ENCODE data around the gene WDR91. TPM values are rescaled to one million over a fixed set of nuclear protein-coding genes. Genes with fewer than 3 reads are reported as not detected.

Gene WDR91
- total and polyA plus RNA-seq, 2 donors (not counting 1 experiment from before 2014, with no cell fraction given) = 26.7 to 40.7 TPM

DNA sequence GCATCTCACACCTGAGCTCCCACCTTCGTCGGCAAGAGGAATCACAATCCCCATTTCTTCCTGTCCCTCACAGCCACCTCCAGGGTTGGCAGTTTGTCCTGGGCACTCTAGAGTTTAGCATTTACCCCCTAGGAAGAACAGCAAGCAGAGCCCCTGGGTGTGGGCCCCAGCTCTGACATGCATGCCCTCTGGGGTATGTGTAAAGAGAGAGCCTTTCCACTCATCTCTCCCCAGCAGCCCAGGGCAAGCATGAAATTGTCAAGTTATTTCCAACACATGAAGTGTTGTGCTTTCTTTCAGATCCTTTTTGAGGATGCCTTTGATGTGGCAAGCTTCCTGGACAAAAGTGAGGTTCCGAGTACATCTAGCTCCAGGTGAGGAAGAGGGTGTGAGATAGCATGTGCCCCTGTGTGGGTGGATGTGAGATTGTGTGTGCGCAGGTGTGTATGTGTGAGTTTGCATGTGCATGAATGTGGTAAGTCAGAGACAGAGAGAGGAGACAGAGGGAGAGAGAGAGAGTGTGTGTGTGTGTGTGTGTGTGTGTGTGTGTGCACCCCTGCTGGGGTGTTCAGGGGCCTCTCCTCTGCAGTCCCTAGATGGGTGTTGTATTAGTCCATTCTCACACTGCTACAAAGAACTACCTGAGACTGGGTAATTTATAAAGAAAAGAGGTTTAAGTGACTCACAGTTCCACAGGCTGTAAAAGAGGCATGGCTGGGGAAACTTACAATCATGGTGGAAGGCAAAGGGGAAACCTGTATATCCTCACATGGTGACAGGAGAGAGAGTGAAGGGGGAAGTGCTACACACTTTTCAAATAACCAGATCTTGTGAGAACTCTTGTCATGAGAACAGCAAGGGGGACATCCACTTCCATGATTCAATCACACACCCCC, 40.4 kb upstream of the WDR91 start:
- intact Hi-C loops (cut with micrococcal nuclease) = no loop called here
- no peak for TF ChIP-seq CTCF (IDR thresholded peaks at IDR 0.05)
- TF ChIP-seq EZH2 (IDR thresholded peaks at IDR 0.05; ENCODE audit: borderline replicate concordance, insufficient read depth, low read depth, low read length, poor library complexity, severe bottlenecking) = no peak
- no peak overlapping the region for H3K27ac ChIP-seq (ENCODE audit: low read length in 2 of 2)
- H3K4me1 Mint-ChIP-seq = no peaks in the 10 kb centered on the region
- H3K27ac Mint-ChIP-seq = no peak overlapping the region
- no peaks in the 10 kb centered on the region for H3K79me2 ChIP-seq (ENCODE audit: control insufficient read depth, insufficient read depth, low read length)
- ChIA-PET CTCF (no interaction called here), POLR2A (no interaction called here)
- no peak for DNase-seq
- H3K9me3 ChIP-seq (ENCODE audit: control extremely low read depth in 1 of 3, control insufficient read depth in 2 of 3, insufficient read depth in 1 of 3, low read length in 2 of 3) = peaks cover 0 to 6% (median 0%) of the 10 kb centered on the region in 3 donors
- ATAC-seq (ENCODE audit: low read depth) = no peak
- H3K9ac ChIP-seq (ENCODE audit: low read length) = no peak overlapping the region
- no peak overlapping the region for H2AFZ ChIP-seq (ENCODE audit: insufficient read depth, low read depth, low read length, poor library complexity, severe bottlenecking)
- H3K4me3 Mint-ChIP-seq = no peak overlapping the region
- WGBS (ENCODE audit: insufficient coverage) = 92% methylated on average over 2 of the region's 4 CpGs
- no peaks in the 10 kb centered on the region for H4K20me1 ChIP-seq (ENCODE audit: control insufficient read depth, insufficient read depth, low read length, poor library complexity, severe bottlenecking)
- no peaks in the 10 kb centered on the region for H3K27me3 Mint-ChIP-seq
- no peaks in the 10 kb centered on the region for H3K36me3 ChIP-seq (replicated peaks in 1 of 2; ENCODE audit: control extremely low read depth in 1 of 2, control insufficient read depth in 1 of 2, extremely low read depth in 1 of 2, insufficient read depth in 2 of 2, low read length in 1 of 2)
- no peaks in the 10 kb centered on the region for H3K9me3 Mint-ChIP-seq (ENCODE audit: insufficient read depth)
- no peaks in the 10 kb centered on the region for H3K4me1 ChIP-seq (ENCODE audit: control insufficient read depth in 2 of 2, insufficient read depth in 2 of 2, low read length in 2 of 2)
- H3K4me3 ChIP-seq (ENCODE audit: control extremely low read depth in 1 of 5, extremely low read depth in 1 of 5, insufficient read depth in 1 of 5, low read depth in 2 of 5, low read length in 4 of 5) = no peak overlapping the region
- H3K4me2 ChIP-seq (replicated peaks; ENCODE audit: low read depth, low read length, poor library complexity, severe bottlenecking) = no peak overlapping the region
- peaks cover 0 to 2% (median 0%) of the 10 kb centered on the region in 4 experiments for H3K27me3 ChIP-seq (replicated peaks in 1 of 4; ENCODE audit: control extremely low read depth in 1 of 4, control insufficient read depth in 3 of 4, insufficient read depth in 4 of 4, low read length in 3 of 4)

DNA sequence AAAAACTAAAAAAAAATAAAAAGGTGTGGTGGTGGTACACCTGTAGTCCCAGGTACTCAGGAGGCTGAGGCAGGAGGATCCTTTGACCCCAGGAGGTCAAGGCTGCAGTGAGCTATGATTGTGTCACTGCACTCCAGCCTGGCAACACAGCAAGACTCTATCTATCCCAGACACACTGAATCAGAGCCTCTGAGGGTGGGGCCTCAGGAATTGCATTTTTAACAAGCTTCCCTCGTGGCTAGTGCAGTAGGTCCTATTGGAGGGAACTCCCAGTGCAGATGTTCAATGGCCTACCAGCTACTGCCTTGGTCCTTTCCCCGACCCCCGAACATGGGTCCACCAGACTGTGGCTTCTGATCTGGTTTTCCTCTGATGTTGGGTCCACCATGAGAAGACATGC, 37.2 kb upstream of the WDR91 start:
- DNase-seq = no peak
- H3K27me3 Mint-ChIP-seq = peaks cover 9% of the 10 kb centered on the region
- CTCF ChIA-PET = no interaction called here

More for the DNA sequence above, 37.2 kb upstream of the WDR91 start:
- H3K27ac ChIP-seq (ENCODE audit: low read length in 2 of 2) = no peak overlapping the region
- no peak for TF ChIP-seq EZH2 (IDR thresholded peaks at IDR 0.05; ENCODE audit: borderline replicate concordance, insufficient read depth, low read depth, low read length, poor library complexity, severe bottlenecking)
- no peak for TF ChIP-seq CTCF (IDR thresholded peaks at IDR 0.05)
- peaks cover 0 to 7% (median 2%) of the 10 kb centered on the region in 4 experiments for H3K27me3 ChIP-seq (replicated peaks in 1 of 4; ENCODE audit: control extremely low read depth in 1 of 4, control insufficient read depth in 3 of 4, insufficient read depth in 4 of 4, low read length in 3 of 4)
- no peaks in the 10 kb centered on the region for H4K20me1 ChIP-seq (ENCODE audit: control insufficient read depth, insufficient read depth, low read length, poor library complexity, severe bottlenecking)
- no peaks in the 10 kb centered on the region for H3K4me1 ChIP-seq (ENCODE audit: control insufficient read depth in 2 of 2, insufficient read depth in 2 of 2, low read length in 2 of 2)
- H3K4me2 ChIP-seq (replicated peaks; ENCODE audit: low read depth, low read length, poor library complexity, severe bottlenecking) = no peak overlapping the region
- no peaks in the 10 kb centered on the region for H3K9me3 Mint-ChIP-seq (ENCODE audit: insufficient read depth)
- no peaks in the 10 kb centered on the region for H3K4me1 Mint-ChIP-seq
- no peaks in the 10 kb centered on the region for H3K79me2 ChIP-seq (ENCODE audit: control insufficient read depth, insufficient read depth, low read length)
- H2AFZ ChIP-seq (ENCODE audit: insufficient read depth, low read depth, low read length, poor library complexity, severe bottlenecking) = no peak overlapping the region
- H3K9ac ChIP-seq (ENCODE audit: low read length) = no peak overlapping the region
- no peak for ATAC-seq (ENCODE audit: low read depth)
- H3K4me3 ChIP-seq (ENCODE audit: control extremely low read depth in 1 of 5, extremely low read depth in 1 of 5, insufficient read depth in 1 of 5, low read depth in 2 of 5, low read length in 4 of 5) = no peak overlapping the region
- H3K9me3 ChIP-seq (ENCODE audit: control extremely low read depth in 1 of 3, control insufficient read depth in 2 of 3, insufficient read depth in 1 of 3, low read length in 2 of 3) = peaks cover 0 to 6% (median 0%) of the 10 kb centered on the region in 3 donors
- no peak overlapping the region for H3K4me3 Mint-ChIP-seq
- POLR2A ChIA-PET = no interaction called here
- WGBS (ENCODE audit: insufficient coverage) = 88% methylated on average over 3 of the region's 3 CpGs
- H3K36me3 ChIP-seq (replicated peaks in 1 of 2; ENCODE audit: control extremely low read depth in 1 of 2, control insufficient read depth in 1 of 2, extremely low read depth in 1 of 2, insufficient read depth in 2 of 2, low read length in 1 of 2) = no peaks in the 10 kb centered on the region
- H3K27ac Mint-ChIP-seq = no peak overlapping the region
- intact Hi-C loops (cut with micrococcal nuclease) = no loop called here
